NB4 (cell line): ENCODE measurements around the gene ZNF70.

Source experiments
- DNase-seq: peaks from one replicate; pipeline ENCODE4 v3.0.0; 2010; ENCODE audit warnings: low read depth
- H3K4me3 ChIP-seq: one replicate; pipeline ENCODE4 v1.5.1; 2011; ENCODE audit warnings: mild to moderate bottlenecking, low read depth, low read length, moderate library complexity
- MYC ChIP-seq: IDR thresholded peaks from 2 replicates; pipeline ENCODE4 v1.6.1; 2011; ENCODE audit warnings: low read depth, low read length
- POLR2A ChIP-seq: IDR thresholded peaks from 2 replicates; pipeline ENCODE4 v1.6.1; 2011; ENCODE audit warnings: mild to moderate bottlenecking; ENCODE audit not compliant: insufficient read length; ENCODE audit errors: extremely low read depth
- TF ChIP-seq, protein P1 (sequence below): IDR thresholded peaks from 2 replicates; pipeline ENCODE4 v1.6.1; 2011; ENCODE audit warnings: low read depth, low read length
- TF ChIP-seq, protein P2 (sequence below): IDR thresholded peaks from one replicate; pipeline ENCODE4 v1.5.1; 2012; ENCODE audit warnings: low read depth, low read length

The ZNF70 gene

DNA sequence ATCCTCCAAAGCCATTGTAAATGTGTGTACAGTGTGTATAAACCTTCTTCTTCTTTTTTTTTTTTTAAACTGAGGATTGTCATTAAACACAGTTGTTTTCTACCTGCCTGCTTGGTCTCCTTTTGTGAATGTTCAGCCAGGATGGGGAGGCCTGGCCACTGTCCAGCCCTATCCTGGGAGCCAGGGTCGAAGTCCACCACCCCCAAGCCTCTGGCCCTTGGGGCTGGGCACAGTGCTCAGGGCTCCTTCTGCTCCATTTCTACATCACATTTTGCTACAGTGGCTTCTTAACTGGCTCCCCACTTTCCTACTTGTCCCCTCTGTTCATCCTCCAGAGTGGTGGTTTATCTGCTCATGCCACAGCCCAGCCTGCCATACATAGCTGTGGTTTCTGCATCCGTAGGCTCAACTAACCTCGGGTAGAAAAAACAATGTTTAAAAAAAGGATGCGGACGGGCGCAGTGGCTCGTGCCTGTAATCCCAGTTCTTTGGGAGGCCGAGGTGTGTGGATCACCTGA lies 33.4 kb upstream of the ZNF70 start:
- TF ChIP-seq POLR2A (no peak), MYC (no peak)
- TF ChIP-seq, protein P1, sequence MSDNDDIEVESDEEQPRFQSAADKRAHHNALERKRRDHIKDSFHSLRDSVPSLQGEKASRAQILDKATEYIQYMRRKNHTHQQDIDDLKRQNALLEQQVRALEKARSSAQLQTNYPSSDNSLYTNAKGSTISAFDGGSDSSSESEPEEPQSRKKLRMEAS, result no peak
- TF ChIP-seq, protein P2, sequence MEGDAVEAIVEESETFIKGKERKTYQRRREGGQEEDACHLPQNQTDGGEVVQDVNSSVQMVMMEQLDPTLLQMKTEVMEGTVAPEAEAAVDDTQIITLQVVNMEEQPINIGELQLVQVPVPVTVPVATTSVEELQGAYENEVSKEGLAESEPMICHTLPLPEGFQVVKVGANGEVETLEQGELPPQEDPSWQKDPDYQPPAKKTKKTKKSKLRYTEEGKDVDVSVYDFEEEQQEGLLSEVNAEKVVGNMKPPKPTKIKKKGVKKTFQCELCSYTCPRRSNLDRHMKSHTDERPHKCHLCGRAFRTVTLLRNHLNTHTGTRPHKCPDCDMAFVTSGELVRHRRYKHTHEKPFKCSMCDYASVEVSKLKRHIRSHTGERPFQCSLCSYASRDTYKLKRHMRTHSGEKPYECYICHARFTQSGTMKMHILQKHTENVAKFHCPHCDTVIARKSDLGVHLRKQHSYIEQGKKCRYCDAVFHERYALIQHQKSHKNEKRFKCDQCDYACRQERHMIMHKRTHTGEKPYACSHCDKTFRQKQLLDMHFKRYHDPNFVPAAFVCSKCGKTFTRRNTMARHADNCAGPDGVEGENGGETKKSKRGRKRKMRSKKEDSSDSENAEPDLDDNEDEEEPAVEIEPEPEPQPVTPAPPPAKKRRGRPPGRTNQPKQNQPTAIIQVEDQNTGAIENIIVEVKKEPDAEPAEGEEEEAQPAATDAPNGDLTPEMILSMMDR, result no peak
- no peak overlapping the region for H3K4me3 ChIP-seq
- DNase-seq, result no peak

DNA sequence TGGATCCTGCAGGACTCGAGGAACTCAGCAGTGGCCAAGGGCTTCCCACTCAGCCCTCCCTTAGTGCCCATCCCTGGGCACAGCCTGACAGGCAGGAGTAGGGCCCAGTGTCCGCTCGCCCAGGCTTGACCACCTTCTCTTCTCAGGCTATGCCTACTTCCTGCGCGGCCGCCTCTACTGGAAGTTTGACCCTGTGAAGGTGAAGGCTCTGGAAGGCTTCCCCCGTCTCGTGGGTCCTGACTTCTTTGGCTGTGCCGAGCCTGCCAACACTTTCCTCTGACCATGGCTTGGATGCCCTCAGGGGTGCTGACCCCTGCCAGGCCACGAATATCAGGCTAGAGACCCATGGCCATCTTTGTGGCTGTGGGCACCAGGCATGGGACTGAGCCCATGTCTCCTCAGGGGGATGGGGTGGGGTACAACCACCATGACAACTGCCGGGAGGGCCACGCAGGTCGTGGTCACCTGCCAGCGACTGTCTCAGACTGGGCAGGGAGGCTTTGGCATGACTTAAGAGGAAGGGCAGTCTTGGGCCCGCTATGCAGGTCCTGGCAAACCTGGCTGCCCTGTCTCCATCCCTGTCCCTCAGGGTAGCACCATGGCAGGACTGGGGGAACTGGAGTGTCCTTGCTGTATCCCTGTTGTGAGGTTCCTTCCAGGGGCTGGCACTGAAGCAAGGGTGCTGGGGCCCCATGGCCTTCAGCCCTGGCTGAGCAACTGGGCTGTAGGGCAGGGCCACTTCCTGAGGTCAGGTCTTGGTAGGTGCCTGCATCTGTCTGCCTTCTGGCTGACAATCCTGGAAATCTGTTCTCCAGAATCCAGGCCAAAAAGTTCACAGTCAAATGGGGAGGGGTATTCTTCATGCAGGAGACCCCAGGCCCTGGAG lies 32.6 kb upstream of the ZNF70 start:
- DNase-seq, result no peak
- no peak overlapping the region for H3K4me3 ChIP-seq
- TF ChIP-seq, protein P1, result no peak
- TF ChIP-seq POLR2A, result no peak
- TF ChIP-seq MYC, result no peak
- TF ChIP-seq, protein P2, result no peak

DNA sequence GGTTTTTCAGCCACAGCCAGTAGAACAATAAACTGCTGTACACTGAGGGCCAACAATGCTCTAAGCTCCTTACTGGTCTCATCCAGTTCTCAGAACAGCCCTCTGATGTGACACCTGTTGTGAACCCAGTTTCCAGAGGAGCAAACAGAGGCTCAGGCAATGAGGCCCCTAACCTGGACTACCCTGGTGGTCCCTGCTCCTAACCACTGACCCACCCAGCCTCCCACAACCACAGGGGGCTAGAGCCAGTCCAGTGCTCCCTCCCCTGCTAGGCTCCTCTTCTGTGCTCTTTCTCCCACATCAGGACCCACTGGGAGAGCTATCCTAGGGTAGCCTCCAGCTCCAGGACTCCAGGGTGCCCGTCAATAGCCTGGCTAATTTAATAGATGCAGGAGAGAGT lies 31.8 kb upstream of the ZNF70 start:
- no peak overlapping the region for H3K4me3 ChIP-seq
- no peak for TF ChIP-seq POLR2A
- no peak for TF ChIP-seq MYC
- TF ChIP-seq, protein P2, result no peak
- TF ChIP-seq, protein P1, result no peak
- no peak for DNase-seq

DNA sequence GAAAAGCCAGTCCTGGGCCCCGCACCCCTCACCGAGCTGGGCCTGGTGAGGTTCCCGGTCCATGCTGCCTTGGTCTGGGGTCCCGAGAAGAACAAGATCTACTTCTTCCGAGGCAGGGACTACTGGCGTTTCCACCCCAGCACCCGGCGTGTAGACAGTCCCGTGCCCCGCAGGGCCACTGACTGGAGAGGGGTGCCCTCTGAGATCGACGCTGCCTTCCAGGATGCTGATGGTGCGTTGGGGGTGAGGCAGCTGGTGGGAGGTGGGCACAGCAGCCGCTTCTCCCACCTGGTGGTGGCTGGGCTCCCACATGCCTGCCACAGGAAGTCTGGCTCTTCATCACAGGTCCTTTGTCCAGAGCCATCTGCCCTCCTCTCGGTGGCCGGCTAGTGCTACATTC lies 31.3 kb upstream of the ZNF70 start:
- no peak for DNase-seq
- TF ChIP-seq, protein P2, result no peak
- no peak overlapping the region for H3K4me3 ChIP-seq

DNA sequence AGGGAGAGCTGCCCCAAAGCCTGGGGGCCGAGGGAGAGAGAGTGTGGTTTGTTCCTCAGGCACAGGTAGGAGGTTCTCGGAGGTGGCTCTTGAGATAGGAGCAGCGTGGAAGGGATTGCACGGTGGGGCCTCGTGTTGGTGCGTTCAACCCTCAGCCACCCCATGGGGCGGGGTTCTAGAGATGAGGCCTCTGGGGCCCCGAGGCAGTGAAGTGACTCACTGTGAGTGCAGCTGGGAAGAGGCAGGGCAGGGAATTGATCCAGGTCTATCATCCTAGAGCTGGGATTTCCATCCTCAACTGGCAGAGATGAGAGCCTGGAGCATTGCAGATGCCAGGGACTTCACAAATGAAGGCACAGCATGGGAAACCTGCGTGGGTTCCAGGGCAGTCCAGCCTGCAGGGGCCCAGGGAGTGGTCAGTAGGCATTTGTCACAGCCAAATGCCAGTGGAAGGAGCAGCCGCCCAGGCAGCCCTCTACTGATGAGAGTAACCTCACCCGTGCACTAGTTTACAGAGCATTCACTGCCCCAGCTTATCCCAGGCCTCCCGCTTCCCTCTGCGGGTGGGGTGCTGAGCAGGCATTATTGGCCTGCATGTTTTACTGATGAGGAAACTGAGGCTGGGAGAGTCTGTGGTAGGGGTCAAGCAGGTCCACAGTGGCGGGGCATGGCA lies 30.7 kb upstream of the ZNF70 start:
- TF ChIP-seq MYC (no peak), POLR2A (no peak)
- TF ChIP-seq, protein P2, result no peak
- TF ChIP-seq, protein P1, result no peak

More for the DNA sequence above, 30.7 kb upstream of the ZNF70 start:
- no peak for DNase-seq
- H3K4me3 ChIP-seq, result no peak overlapping the region
